Measurements from ENCODE around the gene PAN3.
"Not testable (repeated sequence)": the region's sequence is repeated elsewhere in the genome, so short reads cannot be mapped to it uniquely, and the experiment has no call there.

Gene PAN3

GRCh38 chr13:28101886-28102285 lies 36.5 kb upstream of the PAN3 start:
- CTCF ChIA-PET, result not testable (repeated sequence)

GRCh38 chr13:28106976-28107375 lies 31.4 kb upstream of the PAN3 start:
- no peak overlapping the region for H3K27ac ChIP-seq (ENCODE audit: extremely low read depth, low read depth, low read length)
- no peaks in the 10 kb centered on the region for H3K4me1 ChIP-seq (ENCODE audit: control insufficient read depth, insufficient read depth, low read length)
- H3K9me3 ChIP-seq (ENCODE audit: control insufficient read depth, insufficient read depth, low read depth, low read length), result no peaks in the 10 kb centered on the region
- ChIA-PET CTCF (no interaction called here), POLR2A (no interaction called here)
- TF ChIP-seq ZFP37 (tag by site-specific recombination; IDR thresholded peaks at IDR 0.05) (no peak), MYNN (tag by site-specific recombination; IDR thresholded peaks at IDR 0.05; ENCODE audit: borderline replicate concordance) (no peak), HIC1 (tag by site-specific recombination; IDR thresholded peaks at IDR 0.05) (no peak), ZNF670 (tag by site-specific recombination; IDR thresholded peaks at IDR 0.05; ENCODE audit: low read depth) (no peak), ZNF214 (tag by site-specific recombination; IDR thresholded peaks at IDR 0.05; ENCODE audit: borderline replicate concordance) (no peak), ZSCAN16 (tag by site-specific recombination; IDR thresholded peaks at IDR 0.05) (no peak), ZNF791 (tag by site-specific recombination; IDR thresholded peaks at IDR 0.05) (no peak), ZNF366 (tag by site-specific recombination; conservative IDR thresholded peaks at IDR 0.05) (no peak), ZNF280D (tag by site-specific recombination; IDR thresholded peaks at IDR 0.05) (no peak), ZNF561 (tag by site-specific recombination; IDR thresholded peaks at IDR 0.05; ENCODE audit: borderline replicate concordance) (no peak), SCRT2 (tag by site-specific recombination; IDR thresholded peaks at IDR 0.05) (no peak)
- no peak overlapping the region for H3K4me3 ChIP-seq (ENCODE audit: low read depth, low read length)
- no peaks in the 10 kb centered on the region for H3K36me3 ChIP-seq (ENCODE audit: control insufficient read depth in 2 of 2, insufficient read depth in 1 of 2, low read length in 2 of 2)

More at GRCh38 chr13:28101886-28102285, 36.5 kb upstream of the PAN3 start:
- H3K36me3 ChIP-seq (ENCODE audit: control insufficient read depth in 2 of 2, insufficient read depth in 1 of 2, low read length in 2 of 2); H3K27ac ChIP-seq (ENCODE audit: extremely low read depth, low read depth, low read length); POLR2A ChIA-PET; H3K4me1 ChIP-seq (ENCODE audit: control insufficient read depth, insufficient read depth, low read length); H3K4me3 ChIP-seq (ENCODE audit: low read depth, low read length); H3K9me3 ChIP-seq (ENCODE audit: control insufficient read depth, insufficient read depth, low read depth, low read length): not testable (repeated sequence)

GRCh38 chr13:28110414-28110813 lies 27.9 kb upstream of the PAN3 start:
- H3K4me3 ChIP-seq (ENCODE audit: low read depth, low read length), result no peak overlapping the region
- no peaks in the 10 kb centered on the region for H3K9me3 ChIP-seq (ENCODE audit: control insufficient read depth, insufficient read depth, low read depth, low read length)
- H3K27ac ChIP-seq (ENCODE audit: extremely low read depth, low read depth, low read length), result no peak overlapping the region
- CTCF ChIA-PET, result no interaction called here
- no peaks in the 10 kb centered on the region for H3K4me1 ChIP-seq (ENCODE audit: control insufficient read depth, insufficient read depth, low read length)
- POLR2A ChIA-PET, result no interaction called here
- H3K36me3 ChIP-seq (ENCODE audit: control insufficient read depth in 2 of 2, insufficient read depth in 1 of 2, low read length in 2 of 2), result no peaks in the 10 kb centered on the region
- no peak for TF ChIP-seq TSHZ1 (tag by site-specific recombination; IDR thresholded peaks at IDR 0.05; ENCODE audit: borderline replicate concordance)
- no peak for TF ChIP-seq ZNF521 (tag by site-specific recombination; IDR thresholded peaks at IDR 0.05)
- no peak for TF ChIP-seq SALL2 (tag by site-specific recombination; IDR thresholded peaks at IDR 0.05; ENCODE audit: borderline replicate concordance)
- TF ChIP-seq YY1 (tag by site-specific recombination; IDR thresholded peaks at IDR 0.05), result no peak
- no peak for TF ChIP-seq ZBTB7A (tag by site-specific recombination; IDR thresholded peaks at IDR 0.05; ENCODE audit: low read depth)
- no peak for TF ChIP-seq ZNF707 (tag by site-specific recombination; IDR thresholded peaks at IDR 0.05)
- no peak for TF ChIP-seq BCL11A (tag by site-specific recombination; IDR thresholded peaks at IDR 0.05; ENCODE audit: low read depth)
- TF ChIP-seq YY2 (tag by site-specific recombination; IDR thresholded peaks at IDR 0.05), result no peak
- no peak for TF ChIP-seq PRDM6 (tag by site-specific recombination; IDR thresholded peaks at IDR 0.05)
- no peak for TF ChIP-seq ZNF223 (tag by site-specific recombination; IDR thresholded peaks at IDR 0.05)
- TF ChIP-seq ZNF239 (tag by site-specific recombination; IDR thresholded peaks at IDR 0.05), result no peak
- no peak for TF ChIP-seq ZNF202 (tag by site-specific recombination; IDR thresholded peaks at IDR 0.05; ENCODE audit: borderline replicate concordance)

All from HEK293 (cell line).